GM18867 (cell line): ENCODE measurements around the gene TEX51.
A peak's percentile ranks its signal among the peaks of the same experiment; 100 is the strongest.

Experiments used
- ATAC-seq: cut with Tn5 transposase; IDR thresholded peaks from one replicate; pipeline ENCODE4 v1.9.1; 2021; ENCODE audit warnings: mild to moderate bottlenecking, moderate library complexity; ENCODE audit not compliant: unreplicated experiment

Gene TEX51

DNA sequence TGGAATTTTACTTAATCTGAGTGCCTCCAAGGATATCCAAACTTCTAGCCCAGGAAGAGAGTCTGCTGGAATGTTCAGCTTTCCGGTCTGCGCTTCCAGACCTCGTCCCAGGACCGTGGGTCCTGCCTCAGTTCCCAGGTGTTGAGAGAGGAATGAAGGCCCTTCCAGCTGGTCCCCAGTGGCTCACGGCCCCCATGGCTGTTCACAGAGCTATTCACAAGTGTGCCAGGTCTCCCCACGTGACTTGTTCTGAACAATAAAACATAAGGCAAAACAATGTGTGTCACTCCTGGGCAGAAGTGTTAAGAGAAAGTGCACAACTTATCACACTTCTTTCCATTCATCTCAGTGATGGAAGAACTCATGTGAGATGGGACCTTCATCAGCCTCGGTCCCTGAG lies 20.1 kb upstream of the TEX51 start:
- no peak for ATAC-seq

DNA sequence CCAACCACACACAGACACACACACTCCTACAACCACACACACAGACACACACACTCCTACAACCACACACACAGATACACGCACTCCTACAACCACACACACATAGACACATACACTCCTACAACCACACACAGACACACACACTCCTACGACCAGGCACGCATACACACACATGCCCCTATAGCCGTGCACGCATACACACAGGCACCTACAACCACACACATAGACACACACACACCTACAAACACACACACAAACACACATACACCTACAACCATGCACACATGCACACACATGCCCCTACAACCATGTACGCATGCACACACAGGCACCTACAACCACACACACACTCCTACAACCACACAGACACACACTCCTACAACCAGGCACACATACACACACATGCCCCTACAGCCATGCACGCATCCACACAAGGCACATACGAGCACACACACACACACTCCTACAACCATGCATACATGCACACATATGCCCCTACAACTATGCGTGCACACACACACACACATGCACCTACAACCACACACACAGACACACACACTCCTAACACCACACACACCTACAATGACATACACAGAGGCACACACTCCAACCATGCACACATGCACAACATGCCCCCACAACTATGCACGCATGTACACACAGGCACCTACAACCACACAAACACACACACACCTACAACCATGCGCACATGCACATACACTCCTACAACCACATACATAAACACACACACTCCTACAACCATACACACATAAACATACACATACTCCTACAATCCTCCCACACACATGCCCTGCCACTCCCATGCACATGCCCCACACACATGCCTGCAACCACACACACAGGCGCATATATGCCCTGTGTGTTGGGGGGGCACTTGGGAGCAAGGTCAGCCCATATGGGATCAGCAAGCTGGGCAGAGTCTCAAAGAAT lies 19.1 kb upstream of the TEX51 start:
- ATAC-seq = no peak

DNA sequence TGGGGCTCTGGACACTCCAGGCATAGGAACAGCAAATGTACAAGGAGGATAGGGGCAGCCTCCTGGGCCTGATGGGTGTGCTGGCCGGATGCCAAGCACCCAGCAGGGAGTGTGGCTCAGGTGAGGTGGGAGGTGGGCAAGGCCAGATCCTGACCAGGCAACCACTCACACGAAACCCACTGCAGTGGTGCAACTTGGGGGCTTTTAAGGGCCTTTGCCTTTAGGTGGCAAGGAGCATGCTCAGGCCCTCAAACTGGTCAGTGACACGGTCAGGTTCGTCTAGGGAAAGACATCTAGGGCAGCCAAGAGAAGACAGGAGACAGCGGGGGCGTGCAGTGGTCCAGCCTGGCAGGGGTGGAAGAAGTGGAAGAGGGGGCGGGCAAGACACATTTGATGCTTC lies 18.4 kb upstream of the TEX51 start:
- ATAC-seq = no peak

DNA sequence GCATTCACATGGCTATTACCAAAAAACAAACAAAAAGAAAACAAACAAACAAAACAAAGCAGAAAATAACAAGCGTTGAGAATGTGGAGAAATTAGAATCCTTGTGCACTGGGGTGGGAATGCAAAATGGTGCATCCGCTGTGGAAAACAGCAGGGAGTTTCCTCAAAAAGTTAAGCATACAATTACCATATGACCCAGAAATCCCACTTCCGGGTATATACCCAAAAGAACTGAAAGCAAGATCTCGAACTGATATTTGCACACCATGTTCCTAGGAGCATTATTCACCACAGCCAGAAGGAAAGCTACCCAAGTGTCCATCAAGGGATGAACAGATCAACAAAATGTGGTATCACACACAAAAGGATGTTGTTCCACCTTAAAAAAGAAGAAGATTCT lies 17.9 kb upstream of the TEX51 start:
- no peak for ATAC-seq

DNA sequence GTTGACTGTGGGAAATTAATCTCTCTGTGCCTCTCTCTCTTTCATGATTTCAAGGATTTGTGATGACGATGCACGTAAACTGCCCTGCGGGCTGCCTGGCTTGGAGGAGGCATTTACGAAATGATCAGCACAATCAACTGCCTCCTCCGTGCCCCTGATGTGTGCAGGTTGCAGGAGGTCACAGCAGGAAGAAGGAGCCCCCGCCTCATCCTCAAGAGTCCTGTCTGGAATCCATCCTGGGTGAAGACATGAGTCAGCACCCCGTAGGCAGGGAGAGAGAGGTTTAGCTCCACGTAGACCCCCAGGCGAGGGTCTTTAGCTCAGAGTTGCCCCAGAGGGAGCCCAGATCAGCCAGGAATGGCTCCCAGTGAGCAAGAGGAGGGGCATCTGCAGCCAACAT lies 17.1 kb upstream of the TEX51 start:
- no peak for ATAC-seq

DNA sequence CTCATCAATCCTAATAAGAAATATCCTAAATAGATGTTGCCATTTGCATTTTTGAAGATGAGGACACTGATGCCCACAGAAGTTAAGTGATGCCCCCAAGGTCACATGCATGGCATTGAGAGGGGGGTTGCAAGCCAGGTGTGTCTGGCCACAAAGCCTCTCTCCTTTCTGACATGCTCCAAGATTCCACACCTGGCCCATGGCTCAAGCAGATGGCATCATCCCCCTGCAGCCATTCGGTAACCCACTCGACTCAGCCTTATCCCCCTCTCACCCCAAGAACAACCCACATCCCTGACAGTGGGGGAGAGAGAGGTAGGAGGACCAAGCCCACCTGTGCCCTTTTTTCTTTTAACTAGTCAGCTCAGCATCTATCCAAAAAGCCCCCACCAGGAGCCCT lies 16.5 kb upstream of the TEX51 start:
- ATAC-seq = no peak

DNA sequence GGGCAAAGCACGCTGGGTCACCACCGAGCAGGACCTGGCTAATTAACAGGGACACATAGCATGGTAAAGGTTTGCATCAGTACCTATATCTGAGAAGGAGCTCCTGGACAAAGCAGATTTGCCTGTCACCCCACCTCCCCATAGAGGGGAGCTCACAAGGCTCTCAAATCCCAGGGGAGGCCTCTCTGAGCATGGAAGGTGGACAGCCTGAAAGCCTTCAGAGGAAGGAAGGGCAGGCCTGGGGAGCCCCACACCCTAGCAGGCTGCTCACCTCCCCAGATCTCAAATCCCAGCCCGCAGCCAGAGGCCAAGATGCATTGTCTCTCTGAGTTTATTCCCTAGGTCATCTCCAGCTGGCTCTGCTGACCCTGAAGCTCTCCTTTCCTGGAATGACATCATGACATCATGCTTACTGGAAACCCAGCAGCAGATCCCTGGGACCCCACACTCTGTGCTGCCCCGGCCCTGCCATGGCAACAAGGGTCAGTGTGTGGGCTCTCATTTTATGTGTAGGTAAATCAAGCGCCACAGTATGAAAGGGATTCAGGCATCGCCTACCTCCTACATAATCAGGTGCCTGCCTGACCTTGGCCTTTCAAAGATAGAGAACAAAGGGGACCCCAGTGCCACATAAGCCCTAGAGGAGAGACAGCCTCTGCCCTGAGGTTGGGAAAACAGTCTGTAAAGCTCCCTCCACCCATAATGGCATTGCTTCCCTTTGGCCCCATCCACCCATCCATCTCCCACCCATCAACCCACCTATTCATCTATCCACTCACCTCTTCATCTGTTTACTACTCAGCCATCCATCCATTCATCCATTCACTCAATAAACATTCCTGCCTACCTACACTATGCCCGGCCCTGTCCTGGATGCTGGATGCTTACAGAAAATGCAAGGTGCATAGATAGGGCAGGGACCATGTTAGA lies 15.7 kb upstream of the TEX51 start:
- no peak for ATAC-seq

DNA sequence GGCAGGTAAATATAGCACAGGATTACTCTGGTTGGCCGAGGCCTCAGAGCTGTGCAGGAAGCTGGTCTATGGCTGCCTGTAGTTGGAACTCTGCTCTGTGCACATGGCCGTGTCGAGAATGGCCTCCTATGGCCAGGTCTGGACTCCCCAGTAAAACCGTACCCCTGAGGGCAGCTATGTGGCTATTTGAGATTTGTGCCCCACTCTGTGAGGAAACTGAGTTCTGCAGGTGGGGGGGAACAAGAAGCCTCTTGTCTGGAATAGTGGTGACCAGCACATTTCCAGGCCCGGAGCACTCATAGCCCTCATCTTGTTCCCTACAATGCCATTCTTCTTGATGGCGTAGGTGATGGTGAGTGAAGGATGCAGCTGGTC lies 15.0 kb upstream of the TEX51 start:
- ATAC-seq = no peak

DNA sequence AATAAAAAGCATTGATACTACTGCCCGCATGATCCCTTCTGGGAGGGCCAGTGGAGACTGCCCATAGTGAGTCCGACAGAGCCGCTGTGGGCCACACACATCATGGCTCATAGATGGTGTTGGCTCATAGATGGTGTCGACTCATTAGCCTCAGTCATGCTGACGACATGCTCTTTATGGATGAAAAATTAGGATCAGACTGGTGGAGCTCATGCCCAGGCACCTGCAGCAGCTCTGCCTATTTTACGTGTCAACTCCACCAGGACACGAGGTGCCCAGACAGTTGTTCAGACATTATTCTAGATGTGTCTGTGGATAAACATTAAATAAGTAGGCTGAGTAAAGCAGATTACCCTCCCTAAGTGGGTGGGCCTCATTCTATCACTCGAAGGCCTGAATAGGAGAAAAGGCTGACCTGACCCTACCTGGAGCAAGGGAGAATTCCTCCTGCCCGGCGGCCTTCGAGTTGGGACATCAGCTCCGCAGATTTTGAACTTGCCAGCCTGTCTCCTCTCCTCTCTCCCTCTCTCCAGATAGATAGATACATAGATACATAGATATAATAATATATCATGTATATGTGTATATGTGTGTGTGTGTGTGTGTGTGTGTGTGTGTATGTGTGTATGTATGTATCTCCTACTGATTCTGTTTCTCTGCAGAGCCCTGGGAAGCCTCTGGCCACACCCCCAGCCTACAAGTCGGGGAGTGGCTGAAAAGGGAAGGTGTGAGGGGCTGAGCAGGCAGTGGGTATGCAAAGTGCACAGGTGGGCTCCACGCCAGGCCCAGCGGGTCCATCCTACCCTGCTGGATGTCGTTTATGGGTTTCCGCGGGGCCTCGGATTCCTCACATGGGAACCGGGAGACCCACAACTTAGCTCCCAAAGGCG lies 13.6 kb upstream of the TEX51 start:
- no peak for ATAC-seq

DNA sequence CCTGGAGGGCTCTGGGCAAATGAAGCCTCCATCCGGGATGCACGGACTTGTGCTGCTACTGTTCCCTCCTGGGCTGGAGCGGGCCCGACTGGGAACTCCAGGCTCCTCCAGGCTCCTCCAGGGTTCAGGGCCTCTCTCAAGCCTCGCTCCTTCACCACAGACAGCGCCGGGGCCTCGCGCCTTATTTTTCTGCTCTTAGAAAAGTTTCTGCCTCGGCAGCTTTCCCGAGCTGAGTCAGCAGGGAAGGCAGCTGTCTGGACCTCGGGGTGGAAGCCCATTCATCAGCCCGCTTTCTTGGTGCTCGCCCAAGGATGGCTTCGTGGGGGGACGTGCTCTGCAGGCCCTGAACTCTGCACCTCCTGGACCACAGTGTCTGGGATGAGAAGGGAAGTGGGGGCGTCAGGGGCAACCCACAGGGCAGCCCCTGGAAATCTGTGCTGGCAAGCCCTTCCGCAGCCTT lies 12.9 kb upstream of the TEX51 start:
- ATAC-seq = no peak

DNA sequence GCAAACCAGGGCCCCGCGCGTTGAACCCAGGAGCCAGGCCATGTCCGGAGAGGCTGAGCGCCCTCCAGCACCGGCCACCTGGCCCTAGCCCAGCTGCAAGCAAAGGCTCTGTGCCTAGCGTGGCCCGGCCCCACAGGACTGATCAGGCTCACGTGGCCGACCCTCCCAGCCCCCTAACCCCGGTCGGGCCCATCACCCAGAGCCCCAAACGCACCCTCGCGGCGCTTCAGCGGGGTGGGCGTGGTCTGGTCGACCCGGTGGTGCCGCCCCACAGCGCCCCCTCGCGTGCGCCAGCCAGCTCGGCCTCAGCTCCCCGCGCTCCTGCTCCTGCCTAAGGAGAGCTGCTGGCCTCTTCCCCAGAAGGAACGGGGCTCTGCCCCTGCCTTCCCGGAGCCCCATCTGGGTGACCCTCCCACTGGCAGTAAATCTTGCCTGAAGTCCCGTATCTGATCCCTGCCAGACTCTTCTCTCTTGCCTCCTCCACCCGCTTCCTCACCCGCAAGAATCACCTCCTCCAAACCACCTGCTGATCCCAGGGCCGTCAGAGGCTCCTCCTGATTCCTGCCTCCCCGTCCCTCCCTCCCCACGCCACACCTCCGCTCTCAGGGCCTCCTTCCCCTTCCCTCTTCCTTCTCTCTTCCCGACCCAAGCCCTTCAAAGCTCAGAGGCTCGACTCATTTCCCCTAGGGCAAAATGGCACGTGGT lies 12.3 kb upstream of the TEX51 start:
- peak; percentile 87 for ATAC-seq

DNA sequence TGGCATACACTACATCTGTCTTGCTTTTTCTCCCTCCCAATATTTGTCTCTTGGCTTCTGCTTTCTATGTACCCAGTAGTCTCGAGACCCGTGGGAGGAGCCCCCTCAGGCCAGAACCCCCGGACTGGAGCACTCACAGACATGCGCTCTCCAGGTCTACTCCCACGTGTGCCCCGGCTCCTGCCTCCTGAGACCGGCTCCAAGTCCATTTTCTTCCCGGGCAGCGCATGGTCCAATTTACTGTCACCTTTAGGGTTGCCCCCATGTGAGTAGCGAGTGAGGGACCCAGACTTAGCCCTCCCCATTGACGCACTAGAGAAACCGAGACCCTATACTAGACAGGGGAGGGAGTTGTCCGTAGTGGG lies 11.8 kb upstream of the TEX51 start:
- ATAC-seq = no peak

DNA sequence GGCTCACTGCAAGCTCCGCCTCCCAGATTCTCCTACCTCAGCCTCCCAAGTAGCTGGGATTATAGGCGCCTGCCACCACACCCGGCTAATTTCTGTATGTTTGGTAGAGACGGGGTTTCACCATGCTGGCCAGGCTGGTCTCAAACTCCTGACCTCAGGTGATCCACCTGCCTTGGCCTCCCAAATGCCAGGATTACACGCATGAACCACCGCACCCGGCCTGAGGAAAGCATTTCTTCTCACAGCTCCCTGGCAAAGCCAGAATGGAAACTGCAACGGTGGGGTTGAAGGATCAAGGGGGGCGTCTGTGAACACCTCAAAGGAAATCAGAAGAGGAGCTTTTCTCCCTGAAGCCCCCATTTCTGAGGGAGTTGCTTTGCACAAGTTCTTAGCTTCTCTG lies 11.2 kb upstream of the TEX51 start:
- no peak for ATAC-seq

DNA sequence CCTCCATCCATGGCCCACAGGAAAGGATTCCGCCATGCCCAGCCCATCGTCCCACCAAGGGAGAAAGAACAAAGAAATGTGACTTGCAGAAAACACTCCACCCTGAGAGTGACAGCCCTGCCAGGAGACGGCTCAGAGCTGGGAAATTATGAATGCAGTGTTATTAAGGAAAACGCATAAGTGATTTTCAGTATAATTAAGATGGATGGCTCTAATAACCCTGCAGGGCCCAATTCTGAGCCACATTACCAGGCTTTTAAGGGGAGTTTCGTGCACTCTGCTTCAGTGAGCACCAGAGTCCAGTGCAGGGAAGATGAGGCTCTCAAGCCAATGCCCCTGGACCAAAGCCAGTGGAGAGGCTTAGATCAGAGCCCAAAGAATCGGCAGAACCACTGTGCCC lies 10.6 kb upstream of the TEX51 start:
- ATAC-seq = no peak

DNA sequence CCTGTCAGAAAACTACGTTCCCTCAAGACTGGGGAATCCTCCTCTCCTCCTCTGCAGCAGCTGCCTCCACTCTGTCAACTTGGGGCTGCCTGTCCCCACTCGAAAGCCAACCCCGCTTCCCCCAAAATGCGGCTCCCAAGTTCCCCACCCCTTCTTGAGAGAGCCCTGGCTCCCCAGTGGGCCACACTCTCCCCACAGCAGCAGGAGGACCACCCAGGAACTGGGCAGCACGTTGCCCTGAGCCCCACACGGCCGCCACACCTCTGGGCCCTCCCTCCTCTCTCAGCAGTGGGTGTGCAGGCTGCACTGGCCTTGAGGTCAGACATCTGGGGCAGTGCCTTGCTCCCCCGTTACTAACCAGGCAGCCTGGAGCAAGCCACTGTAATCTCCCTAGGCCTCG lies 9.6 kb upstream of the TEX51 start:
- ATAC-seq = no peak

DNA sequence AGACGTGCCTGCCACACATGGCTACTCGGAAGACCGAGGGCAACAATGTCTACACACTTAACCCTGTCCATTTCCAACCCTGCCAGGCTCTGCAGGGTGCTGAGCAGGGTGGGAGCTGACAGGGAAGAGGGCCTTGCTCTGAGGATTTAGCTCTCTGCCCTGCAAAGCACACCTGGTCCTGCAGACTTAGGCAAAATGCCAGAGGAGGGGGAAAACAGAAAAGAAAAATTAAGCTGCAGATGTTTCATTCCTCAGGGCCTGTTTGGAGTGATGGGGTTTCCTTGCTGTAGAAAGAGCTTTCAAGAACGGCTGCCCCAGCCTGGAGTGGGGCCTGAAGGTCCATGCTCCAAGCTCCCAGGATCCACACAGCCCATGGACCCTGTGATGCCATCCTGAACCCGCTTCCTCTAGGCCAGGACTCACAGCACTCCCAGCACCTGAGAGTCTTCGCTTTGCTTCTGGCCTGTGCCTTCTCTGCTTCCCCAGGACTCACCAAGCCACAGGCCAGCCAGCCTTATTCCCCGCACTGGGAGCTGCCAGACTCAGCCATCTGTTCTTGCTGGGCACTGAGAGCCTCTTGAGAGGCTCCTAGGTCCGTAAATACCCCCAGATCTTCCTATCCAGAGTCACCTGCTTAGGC lies 9.1 kb upstream of the TEX51 start:
- no peak for ATAC-seq

DNA sequence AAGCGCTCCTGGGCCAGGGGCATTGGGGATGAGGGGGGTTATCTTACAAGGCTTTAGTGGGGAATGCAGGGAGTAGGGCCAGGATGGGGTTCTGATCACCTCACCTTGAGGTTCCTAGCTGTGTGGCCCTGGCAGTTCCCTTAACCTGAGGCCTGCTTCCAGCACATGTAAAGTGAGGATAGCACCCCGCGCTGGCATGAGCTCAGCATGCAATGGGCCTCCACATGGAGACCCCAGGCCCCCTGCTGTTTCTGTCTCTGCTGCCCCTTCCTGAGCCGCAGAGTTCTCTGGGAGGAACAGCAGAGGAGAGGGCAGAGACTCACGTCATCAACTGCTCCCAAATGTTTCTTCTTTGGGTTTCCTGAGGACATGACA lies 8.6 kb upstream of the TEX51 start:
- ATAC-seq = no peak

DNA sequence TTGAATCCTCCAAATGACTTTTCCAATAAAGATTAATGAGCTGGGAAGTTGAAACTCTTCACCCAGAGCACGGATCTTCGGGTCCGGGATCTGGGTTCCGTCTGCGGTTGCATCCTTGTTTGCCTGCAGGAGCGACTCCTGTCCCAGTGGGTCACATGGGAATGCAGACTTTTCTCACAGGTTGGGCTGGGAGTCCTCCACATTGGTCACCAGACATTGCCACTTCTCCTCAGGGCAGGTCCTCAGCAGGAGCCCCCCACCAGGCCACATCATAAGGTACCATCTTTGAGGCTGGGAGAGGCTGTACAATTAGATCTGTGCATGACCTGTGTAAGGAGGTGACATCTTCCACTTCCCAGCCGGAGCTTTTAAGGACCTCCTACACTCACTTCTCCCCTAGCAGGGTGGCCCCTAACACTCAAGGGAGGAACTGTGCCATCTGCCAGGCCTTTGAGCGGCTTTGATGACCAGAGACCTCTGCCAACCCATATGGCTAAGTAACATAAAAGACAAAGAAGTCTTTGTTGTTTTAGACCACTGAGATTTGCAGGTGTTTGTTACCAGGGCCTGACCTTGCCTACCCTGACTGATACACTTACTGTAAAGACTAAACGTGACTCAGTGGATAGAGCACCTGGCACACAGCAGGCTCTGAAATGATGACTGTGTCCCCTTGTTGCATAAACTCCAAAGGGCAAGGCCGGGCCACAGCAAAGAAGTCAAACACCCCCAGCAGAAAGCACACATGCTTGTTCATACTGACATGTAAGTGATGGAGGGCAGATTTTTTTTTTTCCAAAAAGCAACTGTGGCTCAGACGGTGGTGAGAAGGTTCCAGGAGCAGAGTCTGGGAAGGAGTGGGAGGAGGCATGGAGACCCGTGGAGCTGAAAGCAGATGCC lies 7.9 kb upstream of the TEX51 start:
- ATAC-seq = no peak
